Mesendoderm (in vitro differentiated cells): ENCODE measurements around the gene PARD3B.

Source experiments
- DNase-seq: peaks from one replicate; pipeline ENCODE4 v3.0.0; 2013
- H2AK5ac ChIP-seq: 2 replicates; pipeline ENCODE4 v1.6.1; 2013; ENCODE audit warnings: low read length, inconsistent platforms
- H2BK120ac ChIP-seq: 2 replicates; pipeline ENCODE4 v1.6.1; 2013; ENCODE audit warnings: low read depth, mild to moderate bottlenecking, low read length, moderate library complexity, mixed read lengths
- H2BK15ac ChIP-seq: replicated peaks from 2 replicates; pipeline ENCODE4 v1.6.1; 2013; ENCODE audit warnings: low read depth, mild to moderate bottlenecking, moderate library complexity
- H2BK5ac ChIP-seq: 2 replicates; pipeline ENCODE4 v1.6.1; 2013; ENCODE audit warnings: low read length, inconsistent platforms
- H3K18ac ChIP-seq: 2 replicates; pipeline ENCODE4 v1.6.1; 2013; ENCODE audit warnings: mild to moderate bottlenecking, low read length, mixed read lengths
- H3K23ac ChIP-seq: one replicate; pipeline ENCODE4 v1.6.1; 2013; ENCODE audit warnings: low read length
- H3K27ac ChIP-seq: 2 replicates; pipeline ENCODE4 v1.5.1; 2013; ENCODE audit warnings: low read depth, mild to moderate bottlenecking, inconsistent platforms, low read length, moderate library complexity
- H3K27me3 ChIP-seq: 2 replicates; pipeline ENCODE4 v1.6.1; 2013; ENCODE audit warnings: low read length, control low read depth, mild to moderate bottlenecking, inconsistent platforms; ENCODE audit not compliant: insufficient read depth, poor library complexity
- H3K36me3 ChIP-seq: 2 replicates; pipeline ENCODE4 v1.6.1; 2013; ENCODE audit warnings: low read length, inconsistent platforms; ENCODE audit not compliant: control insufficient read depth, insufficient read depth
- H3K4ac ChIP-seq: one replicate; pipeline ENCODE4 v1.6.1; 2013; ENCODE audit warnings: low read depth, mild to moderate bottlenecking, low read length, moderate library complexity
- H3K4me1 ChIP-seq: 2 replicates; pipeline ENCODE4 v1.6.1; 2013; ENCODE audit warnings: low read depth, low read length, inconsistent platforms; ENCODE audit not compliant: control insufficient read depth
- H3K4me2 ChIP-seq: 2 replicates; pipeline ENCODE4 v1.6.1; 2013; ENCODE audit warnings: low read length
- H3K4me3 ChIP-seq: 2 replicates; pipeline ENCODE4 v1.5.1; 2013; ENCODE audit warnings: mild to moderate bottlenecking, low read length
- H3K56ac ChIP-seq: one replicate; pipeline ENCODE4 v1.6.1; 2013; ENCODE audit warnings: low read length
- H3K79me1 ChIP-seq: 2 replicates; pipeline ENCODE4 v1.6.1; 2013; ENCODE audit warnings: low read length, inconsistent platforms
- H3K79me2 ChIP-seq: 2 replicates; pipeline ENCODE4 v1.6.1; 2013; ENCODE audit warnings: mild to moderate bottlenecking, low read length; ENCODE audit not compliant: control insufficient read depth, insufficient read depth
- H3K9ac ChIP-seq: 2 replicates; pipeline ENCODE4 v1.6.1; 2013; ENCODE audit warnings: low read length, inconsistent platforms
- H4K5ac ChIP-seq: one replicate; pipeline ENCODE4 v1.6.1; 2013; ENCODE audit warnings: low read length
- H4K8ac ChIP-seq: one replicate; pipeline ENCODE4 v1.6.1; 2013; ENCODE audit warnings: low read depth, mild to moderate bottlenecking, control low read depth, low read length, moderate library complexity
- WGBS: extraction: QIAGEN DNeasy Blood & Tissue Kit; methylation state at CpG from one replicate; pipeline ENCODE4 v1.1.7; 2013; ENCODE audit warnings: low lambda C conversion rate, missing lambda C conversion rate; ENCODE audit not compliant: insufficient coverage; ENCODE audit errors: extremely low coverage; 5-methylcytosine and 5-hydroxymethylcytosine counted together

Gene PARD3B

GRCh38 chr2:204515416-204515815, 29.9 kb upstream of the PARD3B start:
- no peak overlapping the region for H3K56ac ChIP-seq
- H4K8ac ChIP-seq, result no peak overlapping the region
- no peak overlapping the region for H3K18ac ChIP-seq

GRCh38 chr2:204517154-204517553, 28.1 kb upstream of the PARD3B start:
- Histone ChIP-seq H3K23ac (no peak overlapping the region), H3K4me2 (no peak overlapping the region), H2BK15ac (no peak overlapping the region), H3K27ac (no peak overlapping the region), H3K79me2 (no peaks in the 10 kb centered on the region), H3K4ac (no peak overlapping the region), H3K18ac (no peak overlapping the region), H3K4me1 (no peaks in the 10 kb centered on the region), H4K5ac (no peak overlapping the region), H2BK120ac (no peak overlapping the region), H2BK5ac (no peak overlapping the region), H3K36me3 (no peaks in the 10 kb centered on the region), H4K8ac (no peak overlapping the region), H3K27me3 (no peaks in the 10 kb centered on the region), H3K56ac (no peak overlapping the region), H3K79me1 (no peaks in the 10 kb centered on the region), H3K9ac (no peak overlapping the region), H3K4me3 (no peak overlapping the region), H2AK5ac (no peak overlapping the region)
- DNase-seq, result no peak
- WGBS, result no CpG with 5 or more reads among the region's 5 CpGs

More at GRCh38 chr2:204515416-204515815, 29.9 kb upstream of the PARD3B start:
- WGBS, result no CpG with 5 or more reads among the region's 3 CpGs
- Histone ChIP-seq H2BK120ac (no peak overlapping the region), H3K79me1 (no peaks in the 10 kb centered on the region), H2BK5ac (no peak overlapping the region), H3K4me1 (no peaks in the 10 kb centered on the region), H3K79me2 (no peaks in the 10 kb centered on the region), H2BK15ac (no peak overlapping the region), H3K9ac (no peak overlapping the region), H3K4me3 (no peak overlapping the region), H3K4ac (no peak overlapping the region), H2AK5ac (no peak overlapping the region), H3K27me3 (no peaks in the 10 kb centered on the region), H4K5ac (no peak overlapping the region), H3K36me3 (no peaks in the 10 kb centered on the region), H3K23ac (no peak overlapping the region), H3K4me2 (no peak overlapping the region), H3K27ac (no peak overlapping the region)
- DNase-seq, result no peak

- Histone ChIP-seq H3K23ac (no peak overlapping the region), H2BK5ac (no peak overlapping the region), H4K5ac (no peak overlapping the region), H3K4me1 (no peaks in the 10 kb centered on the region), H3K79me2 (no peaks in the 10 kb centered on the region), H2AK5ac (no peak overlapping the region), H4K8ac (no peak overlapping the region), H3K9ac (no peak overlapping the region), H3K4me2 (no peak overlapping the region), H3K79me1 (no peaks in the 10 kb centered on the region), H3K4ac (no peak overlapping the region), H3K18ac (no peak overlapping the region), H2BK15ac (no peak overlapping the region), H3K27ac (no peak overlapping the region), H3K27me3 (no peaks in the 10 kb centered on the region), H2BK120ac (no peak overlapping the region), H3K4me3 (no peak overlapping the region), H3K56ac (no peak overlapping the region), H3K36me3 (no peaks in the 10 kb centered on the region)
- DNase-seq, result no peak
- WGBS, result no CpG with 5 or more reads among the region's 6 CpGs
Measured at GRCh38 chr2:204529795-204530463, 15.3 kb upstream of the PARD3B start.

GRCh38 chr2:204530464-204530805, 14.8 kb upstream of the PARD3B start:
- no peak overlapping the region for H2BK5ac ChIP-seq
- no peak overlapping the region for H3K4me2 ChIP-seq
- H3K4me1 ChIP-seq, result no peaks in the 10 kb centered on the region
- no peak overlapping the region for H2BK15ac ChIP-seq
- no peak overlapping the region for H3K27ac ChIP-seq
- H3K79me1 ChIP-seq, result no peaks in the 10 kb centered on the region
- no CpG with 5 or more reads among the region's 1 CpG for WGBS
- no peak overlapping the region for H3K9ac ChIP-seq
- H3K18ac ChIP-seq, result no peak overlapping the region
- no peak overlapping the region for H3K56ac ChIP-seq
- no peak overlapping the region for H2AK5ac ChIP-seq
- no peak overlapping the region for H4K5ac ChIP-seq
- no peak overlapping the region for H4K8ac ChIP-seq
- no peaks in the 10 kb centered on the region for H3K79me2 ChIP-seq
- no peaks in the 10 kb centered on the region for H3K27me3 ChIP-seq
- H3K23ac ChIP-seq, result no peak overlapping the region
- no peak for DNase-seq
- H2BK120ac ChIP-seq, result no peak overlapping the region
- no peak overlapping the region for H3K4me3 ChIP-seq
- H3K36me3 ChIP-seq, result no peaks in the 10 kb centered on the region
- no peak overlapping the region for H3K4ac ChIP-seq

- H4K5ac ChIP-seq, result no peak overlapping the region
- no peak overlapping the region for H2BK5ac ChIP-seq
- no peaks in the 10 kb centered on the region for H3K79me1 ChIP-seq
- no CpG with 5 or more reads among the region's 5 CpGs for WGBS
- H3K27me3 ChIP-seq, result no peaks in the 10 kb centered on the region
- no peak overlapping the region for H2AK5ac ChIP-seq
- H3K9ac ChIP-seq, result no peak overlapping the region
- H3K18ac ChIP-seq, result no peak overlapping the region
- no peak overlapping the region for H2BK15ac ChIP-seq
- H3K56ac ChIP-seq, result no peak overlapping the region
- no peaks in the 10 kb centered on the region for H3K4me1 ChIP-seq
- no peak overlapping the region for H4K8ac ChIP-seq
- H3K79me2 ChIP-seq, result no peaks in the 10 kb centered on the region
- H3K4me2 ChIP-seq, result no peak overlapping the region
- DNase-seq, result no peak
- H3K23ac ChIP-seq, result no peak overlapping the region
- no peak overlapping the region for H3K27ac ChIP-seq
- no peak overlapping the region for H3K4ac ChIP-seq
- H3K36me3 ChIP-seq, result no peaks in the 10 kb centered on the region
- H3K4me3 ChIP-seq, result no peak overlapping the region
- H2BK120ac ChIP-seq, result no peak overlapping the region
Measured at GRCh38 chr2:204533629-204534370, 11.5 kb upstream of the PARD3B start.
